ENCODE data around the gene C4orf46.
A peak's percentile ranks its signal among the peaks of the same experiment; 100 is the strongest.
"Not testable (repeated sequence)": the region's sequence is repeated elsewhere in the genome, so short reads cannot be mapped to it uniquely, and the experiment has no call there.

C4orf46 gene

GRCh38 chr4:158671665-158671914 is at the start of gene C4orf46:
Gene C4orf46 (minus strand): TSS chr4:158671887. CDS start chr4:158671801, 86 bp downstream.
- no peak for DNase-seq (ENCODE audit: low read depth in 2 of 3, low spot score in 1 of 3)

- DNase-seq (ENCODE audit: low read depth in 2 of 3, low spot score in 1 of 3), result no peak
Observed at GRCh38 chr4:158715802-158716201, 44.1 kb upstream of the C4orf46 start.

GRCh38 chr4:158714937-158715336 is 43.2 kb upstream of the C4orf46 start:
- no peak for DNase-seq (ENCODE audit: low read depth in 2 of 3, low spot score in 1 of 3)

DNA sequence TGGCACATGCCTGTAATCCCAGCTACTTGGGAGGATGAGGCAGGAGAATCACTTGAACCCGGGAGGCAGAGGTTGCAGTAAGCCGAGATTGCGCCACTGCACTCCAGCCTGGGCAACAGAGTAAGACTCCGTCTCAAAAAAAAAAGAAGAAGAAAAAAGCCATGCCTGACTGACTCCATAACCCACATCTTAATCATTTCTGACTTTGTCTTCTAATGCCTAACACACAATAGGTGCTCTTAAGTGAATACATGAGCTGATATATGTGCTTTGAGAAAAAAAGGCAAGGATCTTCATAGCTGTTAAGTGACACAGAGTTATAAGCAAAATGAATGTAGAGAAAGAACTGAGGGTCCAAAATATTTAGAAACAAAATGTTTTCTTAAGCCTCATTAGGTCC is 40.9 kb upstream of the C4orf46 start:
- DNase-seq (ENCODE audit: low read depth in 2 of 3, low spot score in 1 of 3), result not testable (repeated sequence)

DNA sequence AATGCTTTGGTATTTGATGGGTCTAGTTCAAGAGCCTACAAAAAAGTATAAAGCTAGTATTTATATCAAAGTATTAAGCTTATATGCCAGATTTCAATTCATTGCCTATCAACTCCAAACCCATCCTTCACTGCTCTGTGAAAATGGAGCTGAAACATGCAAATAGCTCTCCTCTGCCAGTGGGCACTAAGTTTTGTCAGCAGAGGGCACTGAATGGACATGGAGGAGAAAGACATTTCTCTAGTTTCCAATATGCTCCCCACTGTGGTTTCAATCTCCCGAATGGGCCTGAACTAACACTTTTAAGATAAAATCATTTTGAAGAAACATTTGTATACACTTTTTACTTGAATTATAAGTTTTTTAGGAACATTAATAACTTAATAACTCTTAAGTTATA is 39.1 kb upstream of the C4orf46 start:
- DNase-seq (ENCODE audit: low read depth in 2 of 3, low spot score in 1 of 3), result no peak

- DNase-seq (ENCODE audit: low read depth in 2 of 3, low spot score in 1 of 3), result no peak
Observed at GRCh38 chr4:158704274-158704673, 32.6 kb upstream of the C4orf46 start.

DNA sequence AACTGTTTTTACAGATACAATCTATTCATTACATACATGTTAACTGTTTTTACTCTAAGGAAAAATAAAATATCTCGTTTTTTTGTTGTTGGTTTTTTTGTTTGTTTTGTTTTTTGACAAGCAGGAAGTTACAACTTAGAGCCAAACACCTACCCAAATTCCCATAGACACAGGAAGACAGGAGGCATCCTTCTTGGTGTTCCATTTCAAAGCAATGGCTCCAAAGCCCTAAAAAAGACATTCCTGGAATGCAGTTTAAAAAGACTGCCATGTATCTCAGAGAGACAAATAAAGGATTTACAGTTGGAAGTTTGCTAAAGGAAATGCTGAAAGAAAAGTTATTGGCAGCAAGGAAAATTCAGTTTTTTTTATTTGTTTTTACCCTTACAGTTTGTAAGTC is 17.1 kb upstream of the C4orf46 start:
- no peak for DNase-seq (ENCODE audit: low read depth in 2 of 3, low spot score in 1 of 3)

DNA sequence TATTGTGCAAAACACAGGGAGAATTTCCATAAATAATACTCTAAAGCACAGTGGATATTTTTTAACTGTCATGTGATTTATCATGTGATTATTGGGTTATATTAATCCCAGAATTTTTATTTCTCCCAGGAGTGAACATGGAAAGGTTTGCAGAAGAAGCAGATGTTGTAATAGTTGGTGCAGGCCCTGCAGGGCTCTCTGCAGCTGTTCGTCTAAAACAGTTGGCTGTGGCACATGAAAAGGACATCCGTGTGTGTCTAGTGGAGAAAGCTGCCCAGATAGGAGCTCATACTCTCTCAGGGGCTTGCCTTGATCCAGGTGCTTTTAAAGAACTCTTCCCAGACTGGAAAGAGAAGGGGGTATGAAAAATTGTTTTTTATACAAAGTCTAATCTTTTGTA is 10.4 kb upstream of the C4orf46 start:
- no peak for DNase-seq (ENCODE audit: low read depth in 2 of 3, low spot score in 1 of 3)

GRCh38 chr4:158681629-158682028 is 9.9 kb upstream of the C4orf46 start:
- DNase-seq (ENCODE audit: low read depth in 2 of 3, low spot score in 1 of 3), result no peak

DNA sequence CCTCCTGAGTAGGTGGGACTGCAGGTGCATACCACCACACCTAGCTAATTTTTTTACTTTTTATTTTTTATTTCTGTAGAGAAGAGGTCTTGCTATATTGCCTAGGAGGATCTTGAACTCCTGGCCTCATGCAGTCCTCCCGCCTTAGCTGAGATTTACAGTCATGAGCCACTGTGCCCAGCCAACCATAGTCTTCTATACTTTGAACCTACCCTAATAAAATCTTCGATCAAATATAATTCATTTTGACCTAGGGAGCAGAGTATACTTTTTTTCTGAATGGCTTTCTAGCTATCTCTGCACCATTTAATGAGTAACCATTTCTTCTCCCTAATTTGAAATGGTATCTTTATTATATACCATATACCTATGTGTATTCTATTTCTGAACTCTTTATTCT is 7.1 kb upstream of the C4orf46 start:
- no peak for DNase-seq (ENCODE audit: low read depth in 2 of 3, low spot score in 1 of 3)

- DNase-seq (ENCODE audit: low read depth in 2 of 3, low spot score in 1 of 3), result no peak
Observed at GRCh38 chr4:158676076-158676475, 4.4 kb upstream of the C4orf46 start.

DNA sequence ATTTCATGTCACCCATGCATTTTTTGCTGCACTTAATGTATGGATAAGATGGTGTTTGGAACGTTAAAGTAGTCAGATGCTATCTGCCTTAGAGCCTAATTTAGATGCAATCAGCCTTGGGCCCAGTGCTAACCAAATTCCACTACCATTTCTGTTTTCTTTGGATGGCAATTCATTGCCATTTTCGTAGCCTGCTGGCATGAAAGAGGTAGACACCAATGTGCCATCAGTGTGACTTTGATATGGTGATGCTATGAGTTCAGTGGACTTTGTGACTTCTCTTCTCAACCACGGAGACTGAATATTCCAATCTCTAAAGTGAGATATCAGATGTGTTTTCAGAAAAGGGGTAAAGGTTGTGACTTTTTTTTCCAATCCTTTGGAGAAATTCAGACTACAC is 1.9 kb upstream of the C4orf46 start:
- no peak for DNase-seq (ENCODE audit: low read depth in 2 of 3, low spot score in 1 of 3)

GRCh38 chr4:158671915-158672806 is 474 bp upstream of the C4orf46 start, which contains the start of gene ETFDH:
Gene ETFDH (plus strand): TSS chr4:158672296. CDS start chr4:158672457, 161 bp downstream.
- DNase-seq (ENCODE audit: low read depth in 2 of 3, low spot score in 1 of 3), result peak; percentile 91 to 98 (median 95)

GRCh38 chr4:158670975-158671664 is 567 bp downstream of the C4orf46 start:
- DNase-seq (ENCODE audit: low read depth in 2 of 3, low spot score in 1 of 3), result peak; percentile 25 to 47 (median 36)

DNA sequence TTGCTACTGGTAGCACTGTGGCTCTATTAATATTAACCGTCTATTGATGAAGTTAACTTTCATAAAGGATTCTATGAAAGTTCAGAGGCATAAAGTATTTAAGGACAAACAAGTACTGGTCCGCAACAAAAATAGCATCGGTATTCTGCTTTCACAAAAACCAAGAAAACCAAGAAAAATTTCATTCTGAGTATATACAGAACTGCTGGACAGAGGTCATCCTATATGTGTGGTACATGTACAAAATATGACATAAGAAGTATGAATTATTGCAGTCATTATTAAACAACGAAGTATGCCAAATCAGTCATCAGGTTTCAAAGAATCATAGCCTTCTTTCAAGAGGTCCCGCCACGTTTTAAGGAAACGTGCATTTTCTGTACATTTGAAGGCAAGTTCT is 2.4 kb downstream of the C4orf46 start:
- no peak for DNase-seq (ENCODE audit: low read depth in 2 of 3, low spot score in 1 of 3)

GRCh38 chr4:158667651-158668198 is 4.0 kb downstream of the C4orf46 start:
- DNase-seq (ENCODE audit: low read depth in 2 of 3, low spot score in 1 of 3), result peak in 1 of 3 donors; percentile 9

DNA sequence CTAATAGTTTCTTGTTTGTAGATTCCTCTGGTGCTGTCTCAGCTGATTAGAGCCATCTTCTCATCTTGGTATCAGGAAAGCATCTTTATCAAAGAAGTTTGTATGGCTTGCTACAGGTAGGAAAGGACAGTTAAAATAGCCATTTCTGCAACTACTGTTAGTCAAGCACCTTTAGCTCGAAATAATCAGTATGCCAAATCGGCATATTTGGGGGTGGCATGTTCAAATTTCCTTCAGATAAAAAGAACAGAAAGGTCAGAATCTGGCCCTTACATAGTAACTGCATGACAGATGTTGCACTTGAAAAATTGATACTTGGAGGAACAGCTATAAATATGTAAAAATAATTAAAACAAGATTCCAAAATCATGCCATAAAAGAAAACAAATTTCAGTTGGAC is 4.8 kb downstream of the C4orf46 start:
- no peak for DNase-seq (ENCODE audit: low read depth in 2 of 3, low spot score in 1 of 3)

DNA sequence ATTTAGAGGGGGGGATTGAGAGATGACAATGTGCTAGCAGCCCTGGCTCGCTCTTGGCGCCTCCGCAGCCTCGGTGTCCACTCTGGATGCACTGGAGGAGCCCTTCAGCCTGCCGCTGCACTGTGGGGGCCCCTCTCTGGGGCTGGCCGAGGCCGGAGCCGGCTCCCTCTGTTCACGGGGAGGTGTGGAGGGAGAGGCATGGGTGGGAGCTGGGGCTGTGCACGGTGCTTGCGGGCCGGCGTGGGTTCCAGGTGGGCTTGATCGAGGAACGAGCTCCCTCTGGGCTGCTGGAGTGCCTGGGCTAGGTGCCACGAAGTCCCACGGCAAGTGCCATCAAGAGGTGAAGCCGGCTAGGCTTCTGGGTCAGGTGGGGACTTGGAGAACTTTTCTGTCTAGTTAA is 6.9 kb downstream of the C4orf46 start:
- no peak for DNase-seq (ENCODE audit: low read depth in 2 of 3, low spot score in 1 of 3)

DNA sequence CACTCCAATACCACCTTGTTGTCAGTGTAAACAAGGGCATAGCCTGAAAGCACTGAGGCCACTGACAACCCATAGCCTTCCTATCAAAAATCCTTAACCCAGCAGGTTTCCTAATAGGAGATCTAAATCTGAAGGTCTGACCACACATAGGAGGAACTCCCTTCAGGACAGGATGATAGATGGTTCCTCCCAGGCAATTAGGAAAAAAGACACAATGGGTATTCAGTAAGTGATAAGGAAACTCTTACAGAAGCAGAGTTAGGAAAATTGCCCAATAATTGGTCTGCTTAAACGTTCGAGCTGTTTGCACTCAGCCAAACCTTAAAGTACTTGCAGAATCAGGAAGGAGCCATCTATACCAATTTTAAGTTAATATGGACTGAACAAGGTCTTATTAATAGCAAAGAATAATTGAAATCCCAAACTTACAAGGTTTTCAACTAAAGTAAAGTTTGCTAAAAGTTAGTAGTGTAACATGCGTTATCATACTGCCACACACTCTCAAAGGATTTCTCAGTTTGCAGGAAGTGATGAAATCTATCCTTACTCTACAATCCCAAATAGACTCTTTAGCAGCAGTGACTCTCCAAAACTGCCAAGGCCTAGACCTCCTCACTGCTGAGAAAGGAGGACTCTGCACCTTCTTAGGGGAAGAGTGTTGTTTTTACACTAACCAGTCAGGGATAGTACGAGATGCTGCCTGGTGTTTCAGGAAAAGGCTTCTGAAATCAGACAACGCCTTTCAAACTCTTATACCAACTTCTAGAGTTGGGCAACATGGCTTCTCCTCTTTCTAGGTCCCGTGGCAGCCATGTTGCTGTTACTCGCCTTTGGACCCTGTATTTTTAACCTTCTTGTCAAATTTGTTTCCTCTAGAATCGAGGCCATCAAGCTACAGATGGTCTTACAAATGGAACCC is 7.7 kb downstream of the C4orf46 start:
- not testable (repeated sequence) for DNase-seq (ENCODE audit: low read depth in 2 of 3, low spot score in 1 of 3)

GRCh38 chr4:158663255-158663654 is 8.4 kb downstream of the C4orf46 start:
- not testable (repeated sequence) for DNase-seq (ENCODE audit: low read depth in 2 of 3, low spot score in 1 of 3)

DNA sequence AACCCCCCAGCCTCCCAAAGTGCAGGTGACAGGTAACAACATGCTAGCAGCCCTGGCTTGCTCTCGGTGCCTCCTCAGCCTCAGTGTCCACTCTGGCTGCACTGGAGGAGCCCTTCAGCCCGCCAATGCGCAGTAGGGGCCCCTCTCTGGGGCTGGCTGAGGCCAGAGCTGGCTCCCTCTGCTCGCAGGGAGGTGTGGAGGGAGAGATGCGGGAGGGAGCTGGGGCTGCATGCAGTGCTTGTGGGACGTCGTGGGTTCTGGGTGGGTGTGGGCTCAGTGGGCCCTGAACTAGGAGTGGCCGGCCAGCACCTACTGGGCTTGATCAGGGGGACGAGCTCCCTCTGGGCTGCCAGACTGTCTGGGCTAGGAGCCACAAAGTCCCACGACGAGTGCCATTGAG is 14.4 kb downstream of the C4orf46 start:
- DNase-seq (ENCODE audit: low read depth in 2 of 3, low spot score in 1 of 3), result no peak
